GM12878 (cell line): ENCODE data around the gene CHRNA9. TPM values are rescaled to one million over a fixed set of nuclear protein-coding genes. Genes with fewer than 3 reads are reported as not detected.

Experiments
- BCL11A ChIP-seq: IDR thresholded peaks from 2 replicates; pipeline ENCODE4 v1.6.1; 2011; ENCODE audit warnings: low read depth, low read length
- BMI1 ChIP-seq: fragments of 450-650 bp; IDR thresholded peaks from 2 replicates; pipeline ENCODE4 v1.6.1; 2016; ENCODE audit warnings: mild to moderate bottlenecking, moderate library complexity, borderline replicate concordance
- CBFB ChIP-seq: IDR thresholded peaks from 2 replicates; pipeline ENCODE4 v1.6.1; 2016; ENCODE audit warnings: antibody characterized with exemption, low read depth
- HSF1 ChIP-seq: fragments of 150-350 bp; IDR thresholded peaks from 2 replicates; pipeline ENCODE4 v1.6.1; 2014; ENCODE audit warnings: mild to moderate bottlenecking, low read depth, low read length
- IRF5 ChIP-seq: fragments of 450-650 bp; IDR thresholded peaks from 2 replicates; pipeline ENCODE4 v1.6.1; 2017; ENCODE audit warnings: borderline replicate concordance
- JUND ChIP-seq: IDR thresholded peaks from 2 replicates; pipeline ENCODE4 v1.6.1; 2012; ENCODE audit warnings: low read depth, mild to moderate bottlenecking, low read length, improper control_type of control experiment, moderate library complexity
- KAT2A ChIP-seq: conservative IDR thresholded peaks from 2 replicates; pipeline ENCODE4 v1.6.1; 2011; ENCODE audit warnings: low read depth, low read length; ENCODE audit not compliant: control insufficient read depth
- MEF2A ChIP-seq: IDR thresholded peaks from 2 replicates; pipeline ENCODE4 v1.6.1; 2011; ENCODE audit warnings: low read depth, mild to moderate bottlenecking, low read length, moderate library complexity; ENCODE audit not compliant: insufficient read depth
- MTA3 ChIP-seq: IDR thresholded peaks from 2 replicates; pipeline ENCODE4 v1.6.1; 2012; ENCODE audit warnings: low read length, inconsistent platforms, borderline replicate concordance
- MXI1 ChIP-seq: fragments of 150-350 bp; IDR thresholded peaks from 2 replicates; pipeline ENCODE4 v1.6.1; 2011; ENCODE audit warnings: low read depth, mild to moderate bottlenecking, inconsistent platforms, low read length, improper control_type of control experiment
- NR2C2 ChIP-seq: IDR thresholded peaks from 2 replicates; pipeline ENCODE4 v1.6.1; 2011; ENCODE audit warnings: borderline replicate concordance, low read depth; ENCODE audit not compliant: control insufficient read depth, insufficient read length
- POLR2AphosphoS2 ChIP-seq: IDR thresholded peaks from 2 replicates; pipeline ENCODE4 v1.6.1; 2011; ENCODE audit warnings: low read depth, mild to moderate bottlenecking, low read length, improper control_type of control experiment, moderate library complexity
- RELB ChIP-seq: fragments of 450-650 bp; IDR thresholded peaks from 2 replicates; pipeline ENCODE4 v1.6.1; 2017; ENCODE audit warnings: low read depth, mild to moderate bottlenecking, moderate library complexity
- SIN3A ChIP-seq: IDR thresholded peaks from 2 replicates; pipeline ENCODE4 v1.6.1; 2012; ENCODE audit warnings: low read depth, low read length, improper control_type of control experiment
- SMAD1 ChIP-seq: fragments of 450-650 bp; IDR thresholded peaks from 2 replicates; pipeline ENCODE4 v1.6.1; 2018; ENCODE audit warnings: mild to moderate bottlenecking, low read depth; ENCODE audit not compliant: partially characterized antibody
- SMAD5 ChIP-seq: IDR thresholded peaks from 2 replicates; pipeline ENCODE4 v1.6.1; 2016; ENCODE audit warnings: antibody characterized with exemption, low read depth
- SREBF1 ChIP-seq: IDR thresholded peaks from 2 replicates; pipeline ENCODE4 v1.6.1; 2012; ENCODE audit warnings: mild to moderate bottlenecking, low read length
- ZBTB33 ChIP-seq: fragments of 450-650 bp; IDR thresholded peaks from 2 replicates; pipeline ENCODE4 v1.6.1; 2017; ENCODE audit warnings: mild to moderate bottlenecking
- ZBTB40 ChIP-seq: fragments of 450-650 bp; IDR thresholded peaks from 2 replicates; pipeline ENCODE4 v1.6.1; 2016; ENCODE audit warnings: mild to moderate bottlenecking, moderate library complexity, borderline replicate concordance
- ZNF217 ChIP-seq: fragments of 450-650 bp; IDR thresholded peaks from 2 replicates; pipeline ENCODE4 v1.6.1; 2017; ENCODE audit warnings: antibody characterized with exemption, mild to moderate bottlenecking
- polyA plus RNA-seq, 11 experiments: library from polyadenylated mRNA; depleted of rRNA in 4 of 11; unstranded in 6 of 11; stranded (reverse) in 5 of 11; fragments of >200 nt; fragmentation: Nextera tagmentation in 4 of 11; fragmentation: Illumina TruSeq in 1 of 11; extraction: Ambion mirVana in 4 of 11; extraction: Trizol in 1 of 11; gene quantifications; 1 replicate in 1 of 11; 2 replicates in 10 of 11; pipeline versions ENCODE4 v1.2.1 to v1.2.3, GENCODE V29; 2011 to 2016; ENCODE audit warnings: inconsistent platforms in 2 of 11, missing spikeins in 2 of 11, low read depth in 1 of 11
- total RNA-seq, 4 experiments: library from RNA; depleted of rRNA in 3 of 4; stranded (reverse); fragments of >200 nt in 3 of 4; fragmentation: Illumina TruSeq in 1 of 4; extraction: Trizol in 1 of 4; gene quantifications; 2 replicates each; pipeline versions ENCODE4 v1.2.1 to v1.2.3, GENCODE V29; 2013 to 2021

CHRNA9 gene
- total and polyA plus RNA-seq, 10 of the 15 experiments (the other 5 are each of a cell fraction or from before 2014, with no cell fraction given) = 0.05 to 0.09 (median 0.08) TPM; not detected in 7

- 0 out of 2 replicates have a peak, but pooled peaks have one; percentile 53 for TF ChIP-seq MXI1
- TF ChIP-seq MTA3 = no peak
- peak; percentile 91 for TF ChIP-seq CBFB
- peak; percentile 63; the same call in 1 of the 2 replicates for TF ChIP-seq MEF2A
- TF ChIP-seq POLR2AphosphoS2 = no peak
- TF ChIP-seq BCL11A = peak; percentile 44; the same call in 1 of the 2 replicates
- TF ChIP-seq ZBTB33 = no peak
- no peak for TF ChIP-seq BMI1
- TF ChIP-seq IRF5 = no peak
- TF ChIP-seq SMAD5 = no peak
- no peak for TF ChIP-seq SREBF1
- TF ChIP-seq HSF1 = no peak
- no peak for TF ChIP-seq JUND
- no peak for TF ChIP-seq NR2C2
- TF ChIP-seq SMAD1 = no peak
- TF ChIP-seq RELB = no peak
- TF ChIP-seq ZNF217 = peak; percentile 42; the same call in 1 of the 2 replicates
- TF ChIP-seq SIN3A = no peak
- no peak for TF ChIP-seq KAT2A
- TF ChIP-seq ZBTB40 = no peak
These were observed 33.5 kb upstream of the CHRNA9 start (continued) for GRCh38 chr4:40301603-40302002.
